B cell (primary cell): ENCODE data around the gene EFL1. TPM values are rescaled to one million over a fixed set of nuclear protein-coding genes. Genes with fewer than 3 reads are reported as not detected.

Experiments
- ATAC-seq: fragments of 200-7000 bp; cut with Tn5 transposase; one replicate; pipeline ENCODE4 v1.10.0; 2021; ENCODE audit warnings: low read depth, mild to moderate bottlenecking, moderate number of reproducible peaks, moderate library complexity
- CTCF ChIA-PET: fragments of 350-600 bp; sonication (Branson Sonifier 250); formaldehyde crosslinking; loops from one replicate; lab custom pipeline; 2021; ENCODE audit warnings: antibody characterized with exemption, inconsistent platforms; lab: Charles Lee
- POLR2A ChIA-PET: fragments of 350-600 bp; sonication (Branson Sonifier 250); formaldehyde crosslinking; loops from one replicate; lab custom pipeline; 2021; ENCODE audit warnings: antibody characterized with exemption; lab: Charles Lee
- DNase-seq: peaks from one replicate; pipeline ENCODE4 v3.0.0; 2013
- H2AFZ ChIP-seq: 2 replicates; pipeline ENCODE4 v1.6.1; 2012; ENCODE audit warnings: mild to moderate bottlenecking, low read depth, low read length; ENCODE audit not compliant: insufficient read depth, poor library complexity, severe bottlenecking
- H3K27ac ChIP-seq, 2 donors: 1 replicate in 1 of 2; 2 replicates in 1 of 2; pipeline ENCODE4 v1.5.1; 2012 to 2013; ENCODE audit warnings: low read length in 2 of 2, mild to moderate bottlenecking in 2 of 2, moderate library complexity in 1 of 2
- H3K27me3 ChIP-seq, 4 experiments: fragments of 200-600 bp in 1 of 4; sonication (generic) in 1 of 4; replicated peaks in 1 of 4; 1 replicate in 2 of 4; 2 replicates in 2 of 4; pipeline versions ENCODE4 v1.6.1 to v1.7.0; 2013 to 2016; ENCODE audit warnings: low read length in 3 of 4, mild to moderate bottlenecking in 2 of 4, mixed read lengths in 1 of 4, moderate library complexity in 1 of 4; ENCODE audit not compliant: insufficient read depth in 4 of 4, control insufficient read depth in 3 of 4; ENCODE audit errors: control extremely low read depth in 1 of 4
- H3K36me3 ChIP-seq, 2 experiments: replicated peaks in 1 of 2; 1 replicate in 1 of 2; 2 replicates in 1 of 2; pipeline versions ENCODE4 v1.6.1 to v1.7.1; 2013; ENCODE audit warnings: low read length in 1 of 2; ENCODE audit not compliant: insufficient read depth in 2 of 2, control insufficient read depth in 1 of 2; ENCODE audit errors: control extremely low read depth in 1 of 2, extremely low read depth in 1 of 2
- H3K4me1 ChIP-seq, 2 donors: fragments of 200-600 bp in 1 of 2; sonication (generic) in 1 of 2; 1 replicate in 1 of 2; 2 replicates in 1 of 2; pipeline versions ENCODE4 v1.5.1 to v1.6.1; 2013 to 2017; ENCODE audit warnings: low read length in 2 of 2; ENCODE audit not compliant: control insufficient read depth in 2 of 2, insufficient read depth in 2 of 2
- H3K4me2 ChIP-seq: replicated peaks from 2 replicates; pipeline ENCODE3; 2012; ENCODE audit warnings: mild to moderate bottlenecking, low read depth, low read length; ENCODE audit not compliant: poor library complexity, severe bottlenecking
- H3K4me3 ChIP-seq, 5 experiments: fragments of 200-600 bp in 1 of 5; sonication (generic) in 1 of 5; 1 replicate in 3 of 5; 2 replicates in 2 of 5; pipeline versions ENCODE4 v1.5.1 to v1.7.0; 2011 to 2016; ENCODE audit warnings: low read length in 4 of 5, mild to moderate bottlenecking in 4 of 5, low read depth in 2 of 5, control low read depth in 1 of 5, moderate library complexity in 1 of 5; ENCODE audit not compliant: insufficient read depth in 1 of 5; ENCODE audit errors: control extremely low read depth in 1 of 5, extremely low read depth in 1 of 5
- H3K79me2 ChIP-seq: fragments of 200-600 bp; sonication (generic); one replicate; pipeline ENCODE4 v1.6.0; 2016; ENCODE audit warnings: low read length; ENCODE audit not compliant: control insufficient read depth, insufficient read depth
- H3K9ac ChIP-seq: fragments of 200-600 bp; sonication (generic); 2 replicates; pipeline ENCODE4 v1.6.1; 2017; ENCODE audit warnings: mild to moderate bottlenecking, low read length, moderate library complexity
- H3K9me3 ChIP-seq, 3 donors: one replicate each; pipeline versions ENCODE4 v1.6.1 to v1.7.1; 2013; ENCODE audit warnings: low read length in 2 of 3; ENCODE audit not compliant: control insufficient read depth in 2 of 3, insufficient read depth in 1 of 3; ENCODE audit errors: control extremely low read depth in 1 of 3
- H4K20me1 ChIP-seq: 2 replicates; pipeline ENCODE4 v1.6.0; 2012; ENCODE audit warnings: mild to moderate bottlenecking, low read length; ENCODE audit not compliant: insufficient read depth, control insufficient read depth, poor library complexity, severe bottlenecking
- H3K27ac Mint-ChIP-seq: one replicate; pipeline ENCODE4 v1.8.0; 2021; ENCODE audit warnings: mixed read lengths
- H3K27me3 Mint-ChIP-seq: one replicate; pipeline ENCODE4 v1.8.0; 2021; ENCODE audit warnings: mixed read lengths
- H3K4me1 Mint-ChIP-seq: one replicate; pipeline ENCODE4 v1.8.0; 2021; ENCODE audit warnings: mixed read lengths
- H3K4me3 Mint-ChIP-seq: one replicate; pipeline ENCODE4 v1.8.0; 2021; ENCODE audit warnings: mixed read lengths
- H3K9me3 Mint-ChIP-seq: one replicate; pipeline ENCODE4 v1.8.0; 2022; ENCODE audit warnings: mixed read lengths; ENCODE audit not compliant: insufficient read depth
- CTCF ChIP-seq: fragments of 200-600 bp; IDR thresholded peaks from one replicate; pipeline ENCODE4 v1.8.0; 2022; ENCODE audit warnings: antibody characterized with exemption, mild to moderate bottlenecking
- EZH2 ChIP-seq: IDR thresholded peaks from 2 replicates; pipeline ENCODE4 v1.6.1; 2012; ENCODE audit warnings: borderline replicate concordance, low read depth, mild to moderate bottlenecking, moderate library complexity, low read length; ENCODE audit not compliant: insufficient read depth, poor library complexity, severe bottlenecking
- WGBS: methylation state at CpG from one replicate; pipeline ENCODE4 v1.1.5; 2013; ENCODE audit warnings: missing lambda C conversion rate; ENCODE audit not compliant: insufficient coverage; 5-methylcytosine and 5-hydroxymethylcytosine counted together
- intact Hi-C: fragments of 100-400 bp; cut with micrococcal nuclease; formaldehyde crosslinking; loops from one replicate; pipeline ENCODE4 v1.10.0; 2022
- polyA plus RNA-seq: library from polyadenylated mRNA; depleted of rRNA; stranded (reverse); fragments of >200 nt; gene quantifications from 2 replicates; pipeline ENCODE4 v1.2.3, GENCODE V29; 2012
- total RNA-seq, 2 donors: library from RNA; stranded (reverse); fragments of 120-200 nt in 1 of 2; gene quantifications; 1 replicate in 1 of 2; 2 replicates in 1 of 2; pipeline versions ENCODE4 v1.2.3 to v1.2.4, GENCODE V29; 2013 to 2022

Gene EFL1
- total and polyA plus RNA-seq, 2 donors (not counting 1 experiment from before 2014, with no cell fraction given) = 8.2 to 25.8 TPM

GRCh38 chr15:82231842-82232241 lies 30.7 kb downstream of the EFL1 start:
- Histone ChIP-seq H3K4me2 (no peak overlapping the region), H2AFZ (no peak overlapping the region), H3K4me3 (no peak overlapping the region), H3K79me2 (no peaks in the 10 kb centered on the region), H3K4me1 (peaks cover 7 to 13% of the 10 kb centered on the region in 2 donors), H4K20me1 (no peaks in the 10 kb centered on the region), H3K27me3 (no peaks in the 10 kb centered on the region), H3K36me3 (peaks cover 10% of the 10 kb centered on the region in 2 experiments), H3K9ac (no peak overlapping the region), H3K9me3 (peaks cover 0 to 1% (median 0%) of the 10 kb centered on the region in 3 donors), H3K27ac (no peak overlapping the region)
- ATAC-seq (no peak), DNase-seq (no peak)
- TF ChIP-seq CTCF (no peak), EZH2 (no peak)
- H3K4me3 Mint-ChIP-seq = no peak overlapping the region
- no peaks in the 10 kb centered on the region for H3K27me3 Mint-ChIP-seq
- ChIA-PET POLR2A (no interaction called here), CTCF (interaction anchor here (1.0 kb wide), 1 partner anchor 10 kb away, joined by 3 read pairs; no protein-coding TSS in a partner anchor)
- 95% methylated on average over 2 of the region's 2 CpGs for WGBS
- no peak overlapping the region for H3K27ac Mint-ChIP-seq
- H3K9me3 Mint-ChIP-seq = no peaks in the 10 kb centered on the region
- intact Hi-C loops = no loop called here
- H3K4me1 Mint-ChIP-seq = peaks cover 11% of the 10 kb centered on the region

GRCh38 chr15:82231233-82231632 lies 31.3 kb downstream of the EFL1 start:
- Histone ChIP-seq H2AFZ (no peak overlapping the region), H3K36me3 (peaks cover 9 to 10% of the 10 kb centered on the region in 2 experiments), H3K79me2 (no peaks in the 10 kb centered on the region), H3K9ac (no peak overlapping the region), H3K4me1 (peaks cover 7 to 13% of the 10 kb centered on the region in 2 donors), H4K20me1 (no peaks in the 10 kb centered on the region), H3K4me2 (no peak overlapping the region), H3K9me3 (peaks cover 0 to 1% (median 0%) of the 10 kb centered on the region in 3 donors), H3K27me3 (no peaks in the 10 kb centered on the region), H3K4me3 (no peak overlapping the region), H3K27ac (no peak overlapping the region)
- Mint-ChIP-seq H3K4me1 (peaks cover 11% of the 10 kb centered on the region), H3K4me3 (no peak overlapping the region), H3K27me3 (no peaks in the 10 kb centered on the region), H3K9me3 (no peaks in the 10 kb centered on the region), H3K27ac (no peak overlapping the region)
- TF ChIP-seq CTCF (no peak), EZH2 (no peak)
- no peak for ATAC-seq
- CTCF ChIA-PET = no interaction called here
- WGBS = no CpG with 5 or more reads among the region's 2 CpGs
- POLR2A ChIA-PET = no interaction called here
- DNase-seq = no peak
- intact Hi-C loops = no loop called here
